GM19455 (cell line): Measurements from ENCODE around the gene TMA7B.

Source experiments
- ATAC-seq: cut with Tn5 transposase; IDR thresholded peaks from one replicate; pipeline ENCODE4 v1.9.1; 2021; ENCODE audit not compliant: unreplicated experiment

Gene TMA7B

GRCh38 chr22:39932918-39933649 is 27.1 kb upstream of the TMA7B start:
- ATAC-seq: no peak

- no peak for ATAC-seq
Measured at GRCh38 chr22:39933741-39934140, 26.5 kb upstream of the TMA7B start.

GRCh38 chr22:39935116-39935515 is 25.1 kb upstream of the TMA7B start:
- no peak for ATAC-seq

GRCh38 chr22:39935612-39936011 is 24.6 kb upstream of the TMA7B start:
- no peak for ATAC-seq

- no peak for ATAC-seq
Measured at GRCh38 chr22:39936523-39937145, 23.6 kb upstream of the TMA7B start.

- no peak for ATAC-seq
Measured at GRCh38 chr22:39937906-39938305, 22.3 kb upstream of the TMA7B start.

- no peak for ATAC-seq
Measured at GRCh38 chr22:39938509-39939111, 21.6 kb upstream of the TMA7B start.

- no peak for ATAC-seq
Measured at GRCh38 chr22:39939830-39940229, 20.4 kb upstream of the TMA7B start.

GRCh38 chr22:39940757-39941305 is 19.4 kb upstream of the TMA7B start:
- ATAC-seq: no peak

GRCh38 chr22:39941601-39942000 is 18.6 kb upstream of the TMA7B start:
- no peak for ATAC-seq

GRCh38 chr22:39942439-39943230 is 17.6 kb upstream of the TMA7B start:
- no peak for ATAC-seq

- no peak for ATAC-seq
Measured at GRCh38 chr22:39943337-39943736, 16.9 kb upstream of the TMA7B start.

- no peak for ATAC-seq
Measured at GRCh38 chr22:39943953-39944872, 16.0 kb upstream of the TMA7B start.

GRCh38 chr22:39946126-39946502 is 14.1 kb upstream of the TMA7B start:
- no peak for ATAC-seq

- no peak for ATAC-seq
Measured at GRCh38 chr22:39946503-39947219, 13.5 kb upstream of the TMA7B start.

- ATAC-seq: no peak
Measured at GRCh38 chr22:39947220-39948216, 12.7 kb upstream of the TMA7B start.

- no peak for ATAC-seq
Measured at GRCh38 chr22:39949964-39950737, 10.0 kb upstream of the TMA7B start.
